ENCODE data around the gene CCDC54.

Gene CCDC54

DNA sequence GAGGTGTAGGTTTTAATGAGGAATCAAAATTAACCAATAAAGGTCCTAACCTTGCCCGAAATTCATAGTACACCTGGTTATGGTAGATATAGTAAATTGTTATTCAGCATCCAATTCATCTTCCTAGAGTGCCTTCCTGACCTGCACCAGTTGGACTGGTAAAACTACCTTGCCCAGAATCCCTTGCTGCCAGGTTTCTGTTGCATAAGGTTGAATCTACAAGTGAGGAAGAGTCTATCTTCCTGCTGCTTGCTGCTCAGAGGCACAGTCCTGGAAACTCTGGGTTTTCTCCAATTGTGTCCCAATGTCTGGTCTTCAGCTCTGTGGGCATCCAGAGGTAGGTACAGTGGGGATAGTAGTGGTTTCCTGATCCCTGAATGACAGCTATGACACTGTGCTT, 17.3 kb downstream of the CCDC54 start:
- no peak for DNase-seq (ENCODE audit: low spot score)

DNA sequence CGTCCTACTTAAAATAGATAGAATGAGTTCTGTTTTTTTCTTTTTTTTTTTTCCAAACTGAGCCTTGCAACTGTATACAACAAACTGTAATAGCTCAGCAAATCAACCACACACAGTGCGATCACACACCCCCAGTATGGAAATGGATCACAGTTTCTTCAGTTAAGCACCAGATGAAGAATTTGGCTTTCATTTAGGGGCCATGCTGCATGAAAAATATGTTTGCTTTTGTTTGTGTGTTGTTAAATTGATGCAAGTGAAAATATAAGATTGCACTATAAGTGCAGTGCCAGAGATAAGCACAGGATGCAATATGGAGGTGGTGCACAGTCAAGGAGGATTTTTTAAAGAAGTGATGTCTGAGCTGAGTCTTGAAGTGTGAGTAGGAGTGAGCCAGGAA, 17.8 kb downstream of the CCDC54 start:
- no peak for DNase-seq (ENCODE audit: low spot score)

DNA sequence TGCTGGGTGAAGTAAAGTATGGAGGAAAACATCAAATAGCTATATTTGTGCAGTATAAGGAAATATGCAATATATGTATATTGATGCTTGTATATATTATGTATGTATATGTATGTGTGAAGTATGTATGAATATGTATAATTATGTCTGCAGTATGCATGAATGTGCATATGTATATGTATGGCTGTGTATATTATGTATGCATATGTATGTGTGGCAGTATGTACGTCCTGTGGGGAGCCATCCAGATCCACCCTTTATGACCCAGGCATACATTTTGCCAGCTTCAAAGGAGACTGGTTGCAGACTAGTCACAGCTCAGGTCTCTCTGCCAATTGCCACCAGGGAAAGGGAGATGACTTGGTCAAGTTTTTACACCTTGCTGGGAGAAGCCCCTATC, 24.1 kb downstream of the CCDC54 start:
- DNase-seq (ENCODE audit: low spot score), result no peak

DNA sequence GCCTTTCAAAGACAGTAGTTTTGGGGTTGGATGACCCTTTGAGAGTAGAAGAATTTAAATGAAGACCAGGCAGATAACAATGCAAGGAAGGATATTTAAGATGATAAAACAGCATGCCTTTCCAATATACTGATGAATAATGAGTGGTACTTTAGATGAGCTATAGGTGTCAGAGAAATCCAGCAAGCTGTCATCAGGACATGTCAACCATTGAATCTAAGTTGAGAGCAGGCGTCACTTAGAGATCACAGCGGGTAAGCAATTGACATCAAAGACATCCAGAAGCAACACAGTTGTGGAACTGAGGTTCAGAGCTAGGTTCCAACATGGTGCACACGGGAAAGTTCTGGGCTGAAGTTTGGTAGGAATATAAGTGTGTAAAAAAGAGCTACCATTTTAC, 25.0 kb downstream of the CCDC54 start:
- no peak for DNase-seq (ENCODE audit: low spot score)

DNA sequence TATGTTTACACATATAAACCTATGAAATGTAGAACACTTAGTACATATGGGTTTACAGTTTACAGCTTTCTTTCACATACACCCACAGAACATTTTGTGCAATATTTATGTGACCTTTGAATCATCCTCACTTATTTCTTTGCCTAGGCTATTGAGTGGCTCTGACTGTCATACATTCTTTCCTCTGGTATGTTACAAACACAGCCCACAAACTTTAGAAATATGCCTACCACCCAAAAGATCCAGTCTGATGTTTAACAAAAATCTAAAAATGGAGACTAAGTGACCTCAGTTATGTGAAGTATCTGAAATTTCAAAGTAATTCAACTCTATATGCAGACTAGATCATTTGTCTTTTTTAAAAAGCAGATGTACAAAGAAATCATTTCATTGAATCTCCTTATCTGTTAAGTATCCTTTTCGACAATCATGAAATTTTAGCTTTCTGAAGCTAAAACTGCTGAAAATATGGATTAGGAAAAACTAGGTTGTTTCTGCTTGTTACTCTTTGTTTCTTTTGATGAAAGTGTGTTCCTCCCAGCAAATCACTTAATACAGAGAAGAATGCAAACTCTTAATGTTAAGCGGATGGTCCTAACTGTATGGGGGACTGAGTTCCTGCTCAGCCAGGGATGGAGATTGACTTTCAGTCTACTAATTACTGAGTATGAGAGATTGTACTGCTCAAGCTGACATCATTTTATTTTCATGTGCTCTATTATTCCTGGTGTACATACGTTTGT, 27.7 kb downstream of the CCDC54 start:
- no peak for DNase-seq (ENCODE audit: low spot score)

DNA sequence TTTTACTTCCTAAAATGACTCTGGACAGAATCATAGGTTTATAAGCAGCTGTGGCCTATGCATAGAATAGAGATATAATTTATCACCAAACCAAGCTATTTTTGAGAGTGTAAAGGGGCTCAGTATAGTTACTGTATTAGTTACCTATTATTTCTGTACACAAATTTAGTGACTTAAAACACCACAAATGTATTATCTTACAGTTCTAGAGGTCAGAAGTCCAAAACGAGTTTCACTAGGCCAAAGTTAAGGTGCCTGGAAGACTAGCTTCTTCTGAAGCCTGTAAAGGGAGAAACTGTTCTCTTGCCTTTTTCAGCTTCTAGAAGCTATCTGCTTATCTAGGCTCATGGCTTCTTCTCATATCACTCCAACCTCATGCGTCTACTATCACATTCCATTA, 30.1 kb downstream of the CCDC54 start:
- no peak for DNase-seq (ENCODE audit: low spot score)

DNA sequence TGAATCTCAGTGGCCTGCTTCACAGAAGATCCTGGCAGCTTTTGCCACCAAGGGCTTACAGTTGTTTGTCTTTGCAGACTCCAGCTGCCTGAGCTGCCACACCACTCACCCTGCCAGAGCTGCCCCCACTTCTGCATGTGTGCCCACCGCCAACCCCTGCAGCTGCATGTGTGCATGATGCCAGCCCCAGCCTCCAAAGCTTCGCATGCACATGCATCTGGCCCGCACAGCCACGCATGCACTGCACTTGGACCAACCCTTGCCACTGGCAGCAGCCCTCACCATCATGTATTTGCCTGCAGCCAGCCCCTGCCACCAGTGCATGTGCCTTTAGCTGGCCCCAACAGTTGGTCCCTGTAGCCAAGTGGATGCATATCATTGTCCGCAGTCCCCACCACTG, 31.3 kb downstream of the CCDC54 start:
- DNase-seq (ENCODE audit: low spot score), result no peak

DNA sequence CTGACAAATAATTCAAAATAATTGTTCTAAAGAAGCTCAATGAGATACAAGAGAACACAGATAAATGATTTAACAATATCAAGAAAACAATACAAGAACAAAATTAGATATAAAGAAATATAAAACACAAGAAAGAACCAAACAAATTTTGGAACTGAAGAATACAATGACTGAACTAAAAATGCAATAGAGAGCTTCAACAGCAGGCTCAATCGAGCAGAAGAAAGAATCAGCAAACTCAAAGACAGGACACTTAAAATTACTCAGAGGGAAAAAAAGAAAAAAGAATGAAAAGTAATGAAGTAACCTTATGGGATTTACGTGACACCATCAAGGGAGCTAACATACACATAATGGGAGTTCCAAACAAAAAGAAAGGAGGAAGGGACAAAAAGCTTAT, 32.1 kb downstream of the CCDC54 start:
- DNase-seq (ENCODE audit: low spot score), result no peak

DNA sequence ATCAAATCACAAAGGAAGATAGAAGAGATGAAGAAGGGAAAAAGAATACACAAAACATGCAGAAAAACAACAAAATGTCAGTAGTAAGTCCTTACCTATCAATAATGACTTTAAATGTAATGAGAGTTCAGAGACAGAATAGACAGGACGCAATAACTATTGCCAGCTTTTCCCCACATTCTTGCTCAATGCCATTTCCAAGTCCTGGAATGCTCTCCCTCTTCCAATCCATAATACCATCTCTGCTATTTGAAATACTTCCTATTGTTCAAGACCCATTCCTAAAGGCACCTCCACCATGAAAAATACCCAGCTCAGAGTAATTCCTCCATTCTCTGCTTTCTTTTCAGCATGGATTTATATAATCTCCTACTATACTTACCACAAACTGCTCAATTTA, 33.4 kb downstream of the CCDC54 start:
- no peak for DNase-seq (ENCODE audit: low spot score)

DNA sequence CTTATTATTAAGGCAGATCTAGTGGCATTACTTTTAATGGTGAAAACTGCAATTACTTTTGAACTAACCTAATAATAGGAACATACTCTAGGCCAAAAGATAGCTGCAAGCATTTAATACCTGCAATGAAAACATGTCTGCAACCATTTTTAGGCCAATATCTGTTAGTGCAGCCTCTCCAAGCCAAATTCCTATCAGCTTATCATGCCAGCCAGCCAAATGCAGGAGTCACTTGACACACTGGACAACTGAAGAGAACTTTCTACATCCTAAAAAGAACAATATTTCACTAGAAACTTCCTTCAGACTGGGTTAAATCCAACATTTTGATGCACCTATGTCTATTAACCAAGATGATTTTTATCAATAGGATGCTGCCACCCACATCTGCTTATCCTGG, 33.8 kb downstream of the CCDC54 start:
- no peak for DNase-seq (ENCODE audit: low spot score)

DNA sequence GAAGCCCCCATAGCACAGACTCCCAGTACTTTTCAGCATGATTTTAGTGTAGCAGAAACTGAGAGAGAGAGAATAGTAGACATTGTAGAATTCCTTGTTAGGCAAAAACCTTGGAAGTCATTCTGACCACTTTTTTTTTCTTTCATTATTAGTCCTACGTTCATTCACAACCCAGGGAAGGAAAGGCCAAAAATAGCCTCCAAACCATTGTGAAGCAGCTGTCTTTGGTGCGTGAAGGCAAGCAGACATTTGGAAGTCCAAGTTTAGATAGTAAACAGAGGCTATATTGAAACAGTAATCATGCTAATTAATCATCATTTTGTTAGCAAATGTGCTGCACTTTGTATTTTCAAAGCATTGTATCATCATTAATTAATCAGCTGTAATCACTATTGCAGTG, 34.5 kb downstream of the CCDC54 start:
- DNase-seq (ENCODE audit: low spot score), result no peak

DNA sequence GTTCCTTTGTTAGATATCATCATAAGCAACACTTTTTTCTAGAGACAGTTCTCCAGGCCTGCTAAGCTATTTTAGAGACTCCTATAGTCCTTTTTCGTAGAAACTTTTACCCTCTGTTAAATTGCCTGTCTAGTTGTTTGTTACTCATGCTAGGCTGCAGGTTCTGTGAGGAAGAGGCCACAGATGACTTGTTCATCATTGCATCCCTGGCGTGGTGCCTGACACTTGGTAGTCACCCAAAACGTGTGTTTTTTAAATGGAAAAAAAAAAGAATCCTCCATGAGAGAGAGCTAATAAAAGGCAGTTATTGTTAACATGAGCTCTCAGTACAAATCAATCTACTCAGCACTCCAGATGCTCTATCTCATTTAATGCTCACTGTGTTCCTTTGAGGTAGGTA, 35.1 kb downstream of the CCDC54 start:
- no peak for DNase-seq (ENCODE audit: low spot score)

DNA sequence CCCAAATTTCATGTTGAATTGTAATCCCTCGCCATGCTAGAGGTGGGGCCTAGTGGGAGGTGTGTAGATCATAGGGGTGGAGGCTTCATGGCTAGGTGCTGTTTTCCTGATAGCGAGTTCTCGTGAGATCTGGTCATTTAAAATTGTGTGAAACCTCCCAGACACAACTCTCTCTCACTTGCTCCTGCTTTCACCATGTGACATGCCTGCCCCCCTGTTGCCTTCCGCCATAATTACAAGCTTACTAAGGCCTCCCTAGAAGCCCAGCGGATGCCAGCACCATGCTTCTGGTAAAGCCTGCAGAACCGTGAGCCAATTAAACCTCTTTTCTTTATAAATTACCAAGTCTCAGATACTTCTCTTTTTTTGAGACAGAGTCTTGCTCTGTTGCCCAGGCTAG, 36.0 kb downstream of the CCDC54 start:
- DNase-seq (ENCODE audit: low spot score), result no peak

DNA sequence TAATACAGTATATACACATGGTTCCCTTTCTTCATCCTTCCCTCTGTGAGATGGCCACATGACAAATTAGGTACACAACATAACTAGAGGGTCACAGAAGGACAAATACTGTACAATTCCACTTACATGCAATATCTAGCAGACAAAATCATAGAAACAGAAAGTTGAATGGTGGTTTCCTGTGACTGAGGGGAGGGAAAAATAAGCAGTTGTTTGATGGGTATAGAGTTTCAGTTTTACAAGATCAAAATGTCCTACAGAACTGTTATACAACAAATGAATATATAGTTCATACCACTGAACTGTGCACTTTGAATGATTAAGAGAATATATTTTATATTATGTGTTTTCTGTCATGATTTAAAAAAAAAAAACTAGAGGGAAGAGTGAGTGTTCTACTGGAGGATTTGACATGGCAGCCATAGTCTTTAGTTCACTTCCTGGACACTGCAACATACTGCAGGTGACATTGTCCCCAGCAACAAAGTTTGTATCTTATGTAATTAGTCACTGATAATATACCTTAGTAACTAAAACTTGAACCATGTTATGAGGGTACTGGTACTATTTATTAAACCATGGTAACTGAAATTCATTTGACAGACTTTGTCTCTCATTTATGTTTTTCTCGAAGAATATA, 37.2 kb downstream of the CCDC54 start:
- no peak for DNase-seq (ENCODE audit: low spot score)

DNA sequence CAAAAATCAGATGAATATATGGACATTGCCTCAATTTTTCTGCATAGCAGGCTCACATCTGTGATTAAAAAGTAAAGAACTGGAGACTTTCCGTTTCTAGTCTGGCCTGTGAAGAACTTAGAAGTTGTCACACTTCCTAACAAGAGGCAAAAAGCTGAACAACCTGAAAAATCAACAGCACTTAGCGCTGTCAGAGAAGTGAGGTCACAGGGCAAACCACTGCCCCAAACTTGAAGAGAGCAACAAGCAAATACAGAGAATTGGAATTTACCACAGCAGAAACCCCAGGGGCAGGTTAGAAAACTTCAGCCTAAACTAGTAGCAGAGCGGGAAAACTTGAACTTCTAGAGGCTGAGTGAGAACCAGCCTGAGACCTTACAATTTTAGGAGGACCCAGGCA, 38.9 kb downstream of the CCDC54 start:
- DNase-seq (ENCODE audit: low spot score), result no peak

DNA sequence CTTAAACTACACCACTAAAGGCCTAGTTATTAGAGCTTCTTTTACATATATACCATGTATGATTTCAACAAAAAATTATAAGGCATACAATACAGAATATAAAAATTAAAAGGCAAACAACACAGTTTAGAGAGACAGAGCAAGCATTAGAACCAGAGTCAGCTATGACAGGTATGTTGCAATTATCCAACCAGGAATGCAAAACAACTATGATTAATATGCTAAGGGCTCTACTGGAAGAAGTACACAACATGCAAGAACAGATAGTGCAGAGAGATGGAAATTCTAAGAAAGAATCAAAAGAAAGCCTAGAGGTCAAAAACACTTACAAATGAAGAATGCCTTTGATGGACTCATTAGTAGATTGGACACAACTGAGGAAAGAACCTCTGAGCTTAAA, 39.6 kb downstream of the CCDC54 start:
- no peak for DNase-seq (ENCODE audit: low spot score)

DNA sequence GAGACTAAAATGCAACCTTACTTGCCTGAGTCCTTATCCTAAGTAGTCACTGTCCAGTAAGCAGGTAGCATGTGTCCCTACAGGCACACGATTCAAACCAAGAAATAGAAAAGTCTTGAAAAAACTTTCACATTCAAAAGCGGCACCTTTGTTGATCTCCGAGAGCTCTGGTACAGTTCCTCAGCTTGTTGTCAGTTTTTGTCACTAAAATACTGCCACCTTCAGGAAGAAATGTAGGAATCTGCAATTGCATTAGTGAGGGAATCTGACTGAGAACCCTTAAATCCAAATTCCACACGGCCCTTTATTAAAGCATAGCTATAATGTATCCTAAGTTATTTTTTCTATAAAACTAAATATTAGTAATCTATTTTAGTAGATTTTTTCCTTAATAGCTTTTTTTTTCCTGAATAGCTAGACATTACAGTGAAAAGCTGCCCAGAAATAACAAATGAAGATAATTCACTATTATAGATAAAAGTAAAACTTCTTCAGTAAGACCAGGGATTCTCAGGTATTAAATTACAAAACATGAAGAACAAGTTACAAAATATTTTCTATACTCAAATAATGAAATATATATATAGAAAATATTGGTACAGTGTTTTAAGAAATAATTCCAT, 44.0 kb downstream of the CCDC54 start:
- no peak for DNase-seq (ENCODE audit: low spot score)

DNA sequence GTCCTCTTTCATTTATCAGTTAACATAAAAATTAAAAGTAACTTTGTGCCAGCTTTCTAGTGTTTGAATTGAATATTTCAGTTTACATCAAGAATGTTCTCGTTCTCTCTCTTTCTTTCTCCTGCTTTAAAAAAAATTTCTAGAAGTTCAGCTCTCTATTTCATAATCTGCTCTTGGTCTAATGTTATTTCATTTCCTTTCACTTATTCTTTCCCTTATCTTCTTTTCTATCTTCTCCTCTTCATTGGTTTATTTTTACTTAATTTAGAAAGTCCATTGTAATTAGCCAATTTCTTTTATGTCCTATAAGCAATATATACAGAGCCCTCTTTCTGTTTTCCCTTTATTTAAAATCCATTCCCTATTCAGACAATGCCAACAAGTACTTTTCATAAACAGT, 44.6 kb downstream of the CCDC54 start:
- DNase-seq (ENCODE audit: low spot score), result no peak

DNA sequence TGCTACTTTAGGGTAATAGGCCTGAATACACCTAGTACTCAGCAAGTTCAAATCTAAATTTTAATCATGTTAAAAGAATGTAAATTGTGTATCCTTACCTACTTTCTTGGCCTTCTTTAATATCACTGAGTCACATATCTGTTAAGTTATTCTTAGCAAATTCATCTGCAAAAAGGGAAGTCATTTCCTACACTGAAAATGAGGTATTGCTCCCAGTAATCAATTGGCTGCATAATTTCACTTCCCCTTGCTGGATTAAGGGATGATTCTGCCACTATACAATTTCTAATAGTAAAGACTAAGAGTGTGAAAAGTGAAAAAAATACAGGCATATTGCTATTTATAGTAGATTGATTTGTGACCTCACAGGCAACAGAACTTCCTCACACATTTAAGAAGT, 47.8 kb downstream of the CCDC54 start:
- DNase-seq (ENCODE audit: low spot score), result no peak

DNA sequence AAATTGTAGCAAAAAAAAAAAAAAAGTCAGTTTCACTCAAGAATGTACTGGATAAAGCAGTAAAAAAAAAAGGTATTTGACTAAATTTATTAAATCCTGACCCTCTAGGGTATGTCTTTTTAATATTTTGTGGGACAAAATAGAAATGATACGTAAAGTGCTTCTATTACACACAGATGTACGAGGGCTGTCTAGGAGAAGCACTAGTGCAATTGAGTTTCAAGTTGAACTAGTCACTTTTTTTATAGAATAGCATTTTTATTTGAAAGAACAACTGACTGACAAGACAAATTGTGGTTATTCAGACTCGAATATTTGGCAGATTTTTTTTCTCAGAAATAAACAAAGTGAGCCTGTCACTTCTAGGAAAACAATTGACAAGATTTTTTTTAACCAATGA, 49.0 kb downstream of the CCDC54 start:
- no peak for DNase-seq (ENCODE audit: low spot score)

All from left forelimb (tissue), 1 donor.